Activated B cell treated with CpG ODN at 0.5 μM for 24 hours (primary cell): ENCODE measurements around the gene FHIT. TPM values are rescaled to one million over a fixed set of nuclear protein-coding genes. Genes with fewer than 3 reads are reported as not detected.

Source experiments
- ATAC-seq: fragments of 200-7000 bp; cut with Tn5 transposase; one replicate; pipeline ENCODE4 v1.10.0; 2021; ENCODE audit warnings: low read depth, mild to moderate bottlenecking, moderate library complexity
- CTCF ChIA-PET: fragments of 350-600 bp; sonication (Branson Sonifier 250); formaldehyde crosslinking; loops from one replicate; lab custom pipeline; 2021; ENCODE audit warnings: antibody characterized with exemption; lab: Charles Lee
- POLR2A ChIA-PET: fragments of 350-600 bp; sonication (Branson Sonifier 250); formaldehyde crosslinking; loops from one replicate; lab custom pipeline; 2021; ENCODE audit warnings: antibody characterized with exemption; lab: Charles Lee
- DNase-seq: peaks from one replicate; pipeline ENCODE4 v3.0.0; 2022
- H3K27ac Mint-ChIP-seq: one replicate; pipeline ENCODE4 v1.8.0; 2020; ENCODE audit warnings: mixed read lengths
- H3K27me3 Mint-ChIP-seq: one replicate; pipeline ENCODE4 v1.8.0; 2021; ENCODE audit warnings: mixed read lengths
- H3K36me3 Mint-ChIP-seq: one replicate; pipeline ENCODE4 v1.8.0; 2021; ENCODE audit warnings: low read depth, mixed read lengths
- H3K4me1 Mint-ChIP-seq: one replicate; pipeline ENCODE4 v1.8.0; 2021; ENCODE audit warnings: mixed read lengths
- H3K4me3 Mint-ChIP-seq: one replicate; pipeline ENCODE4 v1.8.0; 2020; ENCODE audit warnings: mild to moderate bottlenecking, mixed read lengths
- H3K9me3 Mint-ChIP-seq: one replicate; pipeline ENCODE4 v1.8.0; 2020; ENCODE audit warnings: mixed read lengths
- CTCF ChIP-seq: fragments of 200-600 bp; IDR thresholded peaks from one replicate; pipeline ENCODE4 v1.8.0; 2022; ENCODE audit warnings: antibody characterized with exemption, mild to moderate bottlenecking
- intact Hi-C: fragments of 100-400 bp; cut with micrococcal nuclease; formaldehyde crosslinking; loops from one replicate; pipeline ENCODE4 v1.15.1; 2024
- total RNA-seq: library from RNA; stranded (reverse); gene quantifications from 2 replicates; pipeline ENCODE4 v1.2.3, GENCODE V29; 2022

FHIT gene
- total RNA-seq, 1 donor from 2014 or later, result 5.5 TPM

- intact Hi-C loops, result no loop called here
- H3K27me3 Mint-ChIP-seq, result no peaks in the 10 kb centered on the region
- POLR2A ChIA-PET, result no interaction called here
Observed at GRCh38 chr3:60580809-60581208, 670.4 kb downstream of the FHIT start.

GRCh38 chr3:60579734-60580133 is 671.5 kb downstream of the FHIT start:
- H3K27ac Mint-ChIP-seq, result no peak overlapping the region
- DNase-seq, result no peak
- no peak overlapping the region for H3K4me3 Mint-ChIP-seq
- peaks cover 15% of the 10 kb centered on the region for H3K4me1 Mint-ChIP-seq
- TF ChIP-seq CTCF, result no peak
- no peaks in the 10 kb centered on the region for H3K9me3 Mint-ChIP-seq
- H3K36me3 Mint-ChIP-seq, result no peaks in the 10 kb centered on the region
- intact Hi-C loops, result no loop called here
- ATAC-seq, result no peak
- CTCF ChIA-PET, result no interaction called here
- H3K27me3 Mint-ChIP-seq, result no peaks in the 10 kb centered on the region
- POLR2A ChIA-PET, result no interaction called here

More at GRCh38 chr3:60580809-60581208, 670.4 kb downstream of the FHIT start:
- Mint-ChIP-seq H3K36me3 (no peaks in the 10 kb centered on the region), H3K27ac (no peak overlapping the region), H3K4me3 (no peak overlapping the region), H3K9me3 (no peaks in the 10 kb centered on the region), H3K4me1 (peaks cover 23% of the 10 kb centered on the region)
- CTCF ChIA-PET, result no interaction called here
- ATAC-seq, result no peak
- TF ChIP-seq CTCF, result no peak
- DNase-seq, result no peak

- no peak for TF ChIP-seq CTCF
- H3K9me3 Mint-ChIP-seq, result no peaks in the 10 kb centered on the region
- no peaks in the 10 kb centered on the region for H3K27me3 Mint-ChIP-seq
- no peak for DNase-seq
- ATAC-seq, result no peak
- peaks cover 14% of the 10 kb centered on the region for H3K4me1 Mint-ChIP-seq
- CTCF ChIA-PET, result no interaction called here
- no peak overlapping the region for H3K27ac Mint-ChIP-seq
- intact Hi-C loops, result no loop called here
- no peak overlapping the region for H3K4me3 Mint-ChIP-seq
- H3K36me3 Mint-ChIP-seq, result no peaks in the 10 kb centered on the region
- POLR2A ChIA-PET, result no interaction called here
Observed at GRCh38 chr3:60578936-60579335, 672.3 kb downstream of the FHIT start.

- POLR2A ChIA-PET, result interaction anchor here (0.9 kb wide), 1 partner anchor 8 kb away, joined by 7 read pairs; no protein-coding TSS in a partner anchor
- Mint-ChIP-seq H3K9me3 (no peaks in the 10 kb centered on the region), H3K4me1 (peaks cover 14% of the 10 kb centered on the region), H3K4me3 (no peak overlapping the region), H3K27ac (peak overlapping the region; percentile 27), H3K36me3 (no peaks in the 10 kb centered on the region), H3K27me3 (no peaks in the 10 kb centered on the region)
- intact Hi-C loops, result loop anchor here (1.0 to 2.0 kb wide), 2 partner anchors 9 to 27 kb away; no protein-coding TSS in a partner anchor
- CTCF ChIA-PET, result interaction anchor here (0.6 kb wide), 1 partner anchor 1711 kb away, joined by 9 read pairs; no protein-coding TSS in a partner anchor
- DNase-seq, result no peak
- peak; percentile 57 for ATAC-seq
- no peak for TF ChIP-seq CTCF
Observed at GRCh38 chr3:60577601-60578000, 673.7 kb downstream of the FHIT start.

- no peaks in the 10 kb centered on the region for H3K9me3 Mint-ChIP-seq
- H3K36me3 Mint-ChIP-seq, result no peaks in the 10 kb centered on the region
- H3K4me1 Mint-ChIP-seq, result peaks cover 14% of the 10 kb centered on the region
- TF ChIP-seq CTCF, result no peak
- H3K27me3 Mint-ChIP-seq, result no peaks in the 10 kb centered on the region
- ATAC-seq (no peak), DNase-seq (no peak)
- ChIA-PET CTCF (no interaction called here), POLR2A (no interaction called here)
- intact Hi-C loops, result loop anchor here (2.0 kb wide), 1 partner anchor 25 kb away; no protein-coding TSS in a partner anchor
- H3K4me3 Mint-ChIP-seq, result no peak overlapping the region
- no peak overlapping the region for H3K27ac Mint-ChIP-seq
Observed at GRCh38 chr3:60575718-60576272, 675.5 kb downstream of the FHIT start.
